Upper lobe of left lung (tissue), 6 donors: ENCODE measurements around the gene PGP. TPM values are rescaled to one million over a fixed set of nuclear protein-coding genes. Genes with fewer than 3 reads are reported as not detected.
A peak's percentile ranks its signal among the peaks of the same experiment; 100 is the strongest.

Experiments used
- ATAC-seq, 2 donors: fragments of 200-7000 bp; cut with Tn5 transposase; one replicate each; pipeline ENCODE4 v1.9.1; 2022; ENCODE audit warnings: mild to moderate bottlenecking in 2 of 2, moderate library complexity in 2 of 2; ENCODE audit not compliant: low FRiP score in 2 of 2
- DNase-seq, 2 donors: peaks; one replicate each; pipeline ENCODE4 v3.0.0-alpha.2; 2019 to 2020
- H3K27ac ChIP-seq, 4 donors: fragments of 200-600 bp; sonication (generic); one replicate each; pipeline ENCODE4 v1.5.1; 2016 to 2019
- H3K27me3 ChIP-seq, 4 donors: fragments of 200-600 bp; sonication (generic); one replicate each; pipeline ENCODE4 v1.5.1; 2017 to 2019
- H3K36me3 ChIP-seq, 4 donors: fragments of 200-600 bp; sonication (generic); one replicate each; pipeline ENCODE4 v1.5.1; 2016 to 2019
- H3K4me1 ChIP-seq, 4 donors: fragments of 200-600 bp; sonication (generic); one replicate each; pipeline ENCODE4 v1.5.1; 2018 to 2019
- H3K4me3 ChIP-seq, 4 donors: fragments of 200-600 bp; sonication (generic); one replicate each; pipeline ENCODE4 v1.5.1; 2017 to 2019; ENCODE audit warnings: mild to moderate bottlenecking in 2 of 4, moderate library complexity in 1 of 4
- H3K9me3 ChIP-seq, 4 donors: fragments of 200-600 bp; sonication (generic); one replicate each; pipeline ENCODE4 v1.5.1; 2018 to 2019
- EP300 ChIP-seq, 4 donors: sonication (generic); formaldehyde crosslinking; IDR thresholded peaks; one replicate each; pipeline ENCODE4 v1.5.1; 2017; ENCODE audit warnings: antibody characterized with exemption in 4 of 4, control low read depth in 2 of 4
- POLR2A ChIP-seq, 4 donors: fragments of 450-650 bp; IDR thresholded peaks; one replicate each; pipeline ENCODE4 v1.5.1; 2016 to 2017; ENCODE audit warnings: antibody characterized with exemption in 4 of 4, mild to moderate bottlenecking in 2 of 4
- POLR2AphosphoS5 ChIP-seq, 2 donors: sonication (generic); formaldehyde crosslinking; IDR thresholded peaks; one replicate each; pipeline ENCODE4 v1.5.1; 2017; ENCODE audit warnings: antibody characterized with exemption in 2 of 2
- WGBS, 2 donors: methylation state at CpG; one replicate each; pipeline ENCODE4 v1.1.5; 2017 to 2018; 5-methylcytosine and 5-hydroxymethylcytosine counted together
- total RNA-seq, 6 donors: library from RNA; depleted of rRNA in 4 of 6; stranded (reverse); fragments of >200 nt in 4 of 6; gene quantifications; one replicate each; pipeline versions ENCODE4 v1.1.0 to v1.2.1, GENCODE V29; 2016 to 2021
- TF ChIP-seq, protein P1 (sequence below), 6 experiments: fragments of 450-650 bp in 4 of 6; fragments of 200-600 bp in 2 of 6; sonication (generic) in 2 of 6; IDR thresholded peaks; one replicate each; pipeline ENCODE4 v1.5.1; 2016 to 2019; ENCODE audit warnings: antibody characterized with exemption in 6 of 6
- donor health status: DM: no; HTN: no; CAD: no; lungs with moderate emphysema.
- donor health status: DM: no; HTN: yes; CAD: no; lungs with severe emphysema.

Gene PGP
- total RNA-seq, 6 donors from 2014 or later, result 18.6 to 32.5 (median 21.7) TPM

DNA sequence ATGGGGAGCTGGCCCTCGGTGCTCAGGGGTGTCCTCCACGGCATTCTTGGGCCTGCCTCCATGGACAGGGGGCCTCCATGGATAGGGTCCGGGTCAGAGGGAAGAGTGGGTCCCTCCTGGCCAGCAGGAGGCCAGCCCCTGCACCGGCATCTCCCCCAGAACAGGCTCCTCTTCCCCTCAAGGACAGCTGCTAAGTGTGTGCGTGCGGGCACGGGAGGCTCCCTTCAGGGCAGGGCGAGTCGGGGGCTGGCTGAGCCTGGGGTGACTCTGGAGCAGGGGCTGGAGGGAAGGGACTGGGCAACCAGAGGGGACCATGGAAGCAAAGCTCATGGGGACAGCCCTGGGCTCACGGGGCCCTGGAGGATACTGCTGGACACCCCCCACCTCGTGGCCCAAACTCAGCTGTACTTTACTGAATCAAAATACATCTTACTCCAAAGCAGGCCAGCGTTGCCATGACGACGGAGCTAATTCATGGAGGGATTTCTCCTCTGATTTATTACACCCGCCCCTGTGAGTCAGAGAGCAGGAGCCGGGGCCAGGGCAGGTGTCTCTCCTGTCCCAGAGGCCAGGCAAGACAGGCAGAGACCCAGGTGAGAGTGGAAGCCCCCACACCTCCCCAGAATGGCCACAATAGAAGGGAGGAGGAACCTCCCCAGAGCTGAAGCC lies 20.3 kb downstream of the PGP start:
- 67% methylated on average over 16 of the region's 16 CpGs; no CpG with 5 or more reads in 1 of the 2 donors for WGBS, 2 donors
- ATAC-seq (no peak), DNase-seq (peak in 1 of 2 donors; percentile 64)
- H3K36me3 ChIP-seq, result no peaks in the 10 kb centered on the region
- H3K4me3 ChIP-seq, result no peak overlapping the region
- peaks cover 11 to 20% (median 14%) of the 10 kb centered on the region in 4 donors for H3K4me1 ChIP-seq
- H3K27ac ChIP-seq, result no peak overlapping the region
- H3K9me3 ChIP-seq, result no peaks in the 10 kb centered on the region
- peaks cover 0 to 28% (median 21%) of the 10 kb centered on the region in 4 donors for H3K27me3 ChIP-seq
- TF ChIP-seq POLR2A (IDR thresholded peaks at IDR 0.05), result no peak
- TF ChIP-seq EP300 (IDR thresholded peaks at IDR 0.05), result no peak
- TF ChIP-seq, protein P1, sequence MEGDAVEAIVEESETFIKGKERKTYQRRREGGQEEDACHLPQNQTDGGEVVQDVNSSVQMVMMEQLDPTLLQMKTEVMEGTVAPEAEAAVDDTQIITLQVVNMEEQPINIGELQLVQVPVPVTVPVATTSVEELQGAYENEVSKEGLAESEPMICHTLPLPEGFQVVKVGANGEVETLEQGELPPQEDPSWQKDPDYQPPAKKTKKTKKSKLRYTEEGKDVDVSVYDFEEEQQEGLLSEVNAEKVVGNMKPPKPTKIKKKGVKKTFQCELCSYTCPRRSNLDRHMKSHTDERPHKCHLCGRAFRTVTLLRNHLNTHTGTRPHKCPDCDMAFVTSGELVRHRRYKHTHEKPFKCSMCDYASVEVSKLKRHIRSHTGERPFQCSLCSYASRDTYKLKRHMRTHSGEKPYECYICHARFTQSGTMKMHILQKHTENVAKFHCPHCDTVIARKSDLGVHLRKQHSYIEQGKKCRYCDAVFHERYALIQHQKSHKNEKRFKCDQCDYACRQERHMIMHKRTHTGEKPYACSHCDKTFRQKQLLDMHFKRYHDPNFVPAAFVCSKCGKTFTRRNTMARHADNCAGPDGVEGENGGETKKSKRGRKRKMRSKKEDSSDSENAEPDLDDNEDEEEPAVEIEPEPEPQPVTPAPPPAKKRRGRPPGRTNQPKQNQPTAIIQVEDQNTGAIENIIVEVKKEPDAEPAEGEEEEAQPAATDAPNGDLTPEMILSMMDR (IDR thresholded peaks at IDR 0.05), result no peak
- no peak for TF ChIP-seq POLR2AphosphoS5 (IDR thresholded peaks at IDR 0.05)

DNA sequence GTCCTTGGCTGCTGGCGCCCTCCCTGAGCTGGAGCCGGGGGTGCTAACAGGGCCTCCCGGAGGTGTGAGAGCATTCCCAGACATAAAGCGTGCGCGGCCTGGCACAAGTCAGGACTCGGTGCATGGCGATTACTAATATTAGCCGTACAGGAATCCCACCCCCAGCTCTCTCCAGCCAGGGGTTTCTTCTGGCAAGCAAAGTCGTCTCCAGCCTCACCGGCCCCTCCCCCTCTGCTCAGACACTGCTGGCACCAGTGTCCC lies 23.3 kb downstream of the PGP start:
- ATAC-seq, result no peak
- H3K36me3 ChIP-seq, result no peaks in the 10 kb centered on the region
- DNase-seq, result no peak
- no peak overlapping the region for H3K4me3 ChIP-seq
- no peaks in the 10 kb centered on the region for H3K9me3 ChIP-seq
- no peak for TF ChIP-seq POLR2AphosphoS5 (IDR thresholded peaks at IDR 0.05)
- TF ChIP-seq POLR2A (IDR thresholded peaks at IDR 0.05), result no peak
- TF ChIP-seq EP300 (IDR thresholded peaks at IDR 0.05), result no peak
- TF ChIP-seq, protein P1 (IDR thresholded peaks at IDR 0.05), result no peak
- H3K27ac ChIP-seq, result no peak overlapping the region
- WGBS, 2 donors, result 88 to 96% methylated on average over 9 to 11 of the region's 11 CpGs
- peaks cover 0 to 18% (median 13%) of the 10 kb centered on the region in 4 donors for H3K27me3 ChIP-seq
- peaks cover 8 to 15% (median 11%) of the 10 kb centered on the region in 4 donors for H3K4me1 ChIP-seq

DNA sequence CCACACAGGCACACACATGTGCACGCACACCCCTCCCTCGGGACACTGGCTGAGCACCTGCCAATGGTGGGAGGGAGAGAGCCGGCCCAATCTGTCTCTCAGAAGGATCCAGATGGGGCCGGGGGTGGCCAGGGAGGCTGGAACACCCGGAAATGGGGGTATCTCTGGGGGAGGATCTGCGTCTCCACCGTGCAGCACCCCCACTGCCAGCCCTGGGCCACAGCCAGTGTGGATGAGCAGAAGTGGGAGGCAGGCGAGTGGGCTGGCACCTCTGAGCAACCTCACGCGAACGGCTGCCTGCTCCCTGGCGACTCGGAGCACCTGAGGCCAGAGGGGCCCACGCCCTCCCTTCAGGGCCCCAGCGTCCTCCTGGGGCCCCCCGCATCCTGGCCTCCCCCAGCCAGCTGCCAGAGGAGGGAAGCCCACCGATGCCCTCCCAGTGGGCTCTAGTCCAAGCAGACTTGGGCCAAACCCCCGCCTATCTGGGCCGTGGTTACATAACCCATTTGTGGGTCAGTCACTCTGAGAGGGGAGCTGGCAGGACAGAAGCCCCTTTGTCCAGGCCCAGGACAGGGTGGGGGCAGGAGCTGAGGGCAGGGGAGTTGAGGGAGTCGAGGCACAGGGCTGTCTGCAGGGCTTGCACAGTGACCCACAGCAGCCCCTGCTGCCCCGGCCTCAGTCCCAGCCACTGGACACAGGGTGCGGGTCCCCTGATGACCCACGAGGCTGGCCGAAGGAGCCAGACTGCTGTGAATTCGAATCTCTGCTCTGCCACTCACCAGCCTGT lies 23.8 kb downstream of the PGP start:
- DNase-seq (peak in 1 of 2 donors; percentile 76), ATAC-seq (no peak)
- no peak for TF ChIP-seq EP300 (IDR thresholded peaks at IDR 0.05)
- TF ChIP-seq, protein P1 (IDR thresholded peaks at IDR 0.05), result no peak
- no peak for TF ChIP-seq POLR2A (IDR thresholded peaks at IDR 0.05)
- TF ChIP-seq POLR2AphosphoS5 (IDR thresholded peaks at IDR 0.05), result no peak
- H3K27me3 ChIP-seq, result peaks cover 0 to 14% (median 10%) of the 10 kb centered on the region in 4 donors
- H3K27ac ChIP-seq, result no peak overlapping the region
- WGBS, 2 donors, result 83% methylated on average over 11 to 23 of the region's 25 CpGs
- peaks cover 4 to 11% (median 8%) of the 10 kb centered on the region in 4 donors for H3K4me1 ChIP-seq
- no peaks in the 10 kb centered on the region for H3K36me3 ChIP-seq
- no peak overlapping the region for H3K4me3 ChIP-seq
- no peaks in the 10 kb centered on the region for H3K9me3 ChIP-seq

DNA sequence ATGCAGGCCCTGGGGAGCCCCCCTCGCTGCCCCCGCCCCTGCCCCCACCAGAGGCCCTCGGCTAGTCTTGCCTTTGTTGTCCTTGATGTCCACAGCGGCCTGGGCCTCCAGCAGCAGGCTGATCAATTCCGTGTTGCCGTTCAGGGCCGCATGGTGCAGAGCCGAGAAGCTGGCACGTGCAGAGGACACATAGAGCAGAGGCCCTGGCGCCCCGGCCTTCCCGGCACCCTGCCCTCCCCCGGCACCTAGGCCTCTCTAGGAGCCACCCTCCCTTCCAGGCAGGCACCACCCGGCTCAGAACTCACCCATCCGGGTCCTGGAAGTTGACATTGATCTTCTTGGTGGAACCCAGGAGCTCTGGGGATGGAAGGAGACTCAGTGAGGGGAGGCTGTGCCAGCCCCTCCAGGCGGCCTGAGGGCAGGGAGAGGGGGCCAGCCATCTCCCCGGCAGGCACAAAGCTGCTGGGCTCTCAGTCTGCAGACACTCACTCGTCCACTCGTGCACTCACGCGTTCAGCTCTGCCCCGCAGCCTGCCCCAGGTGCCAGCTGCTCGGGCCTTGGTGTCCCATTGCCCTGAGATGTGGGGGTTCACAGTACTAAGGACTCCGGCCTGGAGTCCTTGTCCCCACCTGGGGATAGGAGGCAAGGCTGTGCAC lies 24.5 kb downstream of the PGP start:
- DNase-seq, result peak in 1 of 2 donors; percentile 79
- H3K4me3 ChIP-seq, result no peak overlapping the region
- no peaks in the 10 kb centered on the region for H3K9me3 ChIP-seq
- peaks cover 0 to 6% (median 3%) of the 10 kb centered on the region in 4 donors for H3K27me3 ChIP-seq
- H3K4me1 ChIP-seq, result peaks cover 0 to 3% (median 1%) of the 10 kb centered on the region in 4 donors
- ATAC-seq, result no peak
- no peak for TF ChIP-seq POLR2AphosphoS5 (IDR thresholded peaks at IDR 0.05)
- TF ChIP-seq, protein P1 (IDR thresholded peaks at IDR 0.05), result no peak
- no peak for TF ChIP-seq POLR2A (IDR thresholded peaks at IDR 0.05)
- no peak for TF ChIP-seq EP300 (IDR thresholded peaks at IDR 0.05)
- WGBS, 2 donors, result 91 to 92% methylated on average over 9 to 18 of the region's 24 CpGs
- H3K27ac ChIP-seq, result no peak overlapping the region
- no peaks in the 10 kb centered on the region for H3K36me3 ChIP-seq
